CD14-positive monocyte (primary cell): ENCODE results near the gene LTBP1. TPM values are rescaled to one million over a fixed set of nuclear protein-coding genes. Genes with fewer than 3 reads are reported as not detected.

ENCODE experiments used
- DNase-seq, 3 donors: peaks; one replicate each; pipeline ENCODE4 v3.0.0-alpha.2; 2011 to 2022
- H2AFZ ChIP-seq: 2 replicates; pipeline ENCODE4 v1.6.0; 2012; ENCODE audit warnings: mild to moderate bottlenecking, low read depth, low read length, inconsistent platforms; ENCODE audit not compliant: insufficient read depth, poor library complexity, severe bottlenecking
- H3K27ac ChIP-seq, 2 donors: 1 replicate in 1 of 2; 2 replicates in 1 of 2; pipeline ENCODE4 v1.5.1; 2012 to 2013; ENCODE audit warnings: low read length in 2 of 2, control low read depth in 1 of 2, inconsistent platforms in 1 of 2, low read depth in 1 of 2, mild to moderate bottlenecking in 1 of 2
- H3K27me3 ChIP-seq, 2 donors: one replicate each; pipeline versions ENCODE4 v1.6.0 to v1.6.1; 2011 to 2013; ENCODE audit warnings: low read length in 2 of 2; ENCODE audit not compliant: control insufficient read depth in 2 of 2, insufficient read depth in 2 of 2
- H3K36me3 ChIP-seq, 2 donors: replicated peaks in 1 of 2; 1 replicate in 1 of 2; 2 replicates in 1 of 2; pipeline versions ENCODE4 v1.5.1 to v1.6.1; 2012 to 2013; ENCODE audit warnings: low read length in 2 of 2, control low read depth in 1 of 2, inconsistent platforms in 1 of 2, mild to moderate bottlenecking in 1 of 2; ENCODE audit not compliant: insufficient read depth in 2 of 2, control insufficient read depth in 1 of 2
- H3K4me1 ChIP-seq, 2 donors: 1 replicate in 1 of 2; 2 replicates in 1 of 2; pipeline versions ENCODE4 v1.5.1 to v1.6.1; 2012 to 2013; ENCODE audit warnings: low read length in 2 of 2, control low read depth in 1 of 2, inconsistent platforms in 1 of 2, mild to moderate bottlenecking in 1 of 2, moderate library complexity in 1 of 2; ENCODE audit not compliant: insufficient read depth in 2 of 2, control insufficient read depth in 1 of 2
- H3K4me2 ChIP-seq: replicated peaks from 2 replicates; pipeline ENCODE3; 2012; ENCODE audit warnings: low read length, moderate library complexity, mild to moderate bottlenecking; ENCODE audit not compliant: poor library complexity, severe bottlenecking; ENCODE audit errors: extremely low read depth
- H3K4me3 ChIP-seq, 3 experiments: fragments of 200-600 bp in 1 of 3; sonication (generic) in 1 of 3; replicated peaks in 1 of 3; 1 replicate in 2 of 3; 2 replicates in 1 of 3; pipeline ENCODE4 v1.5.1; 2011 to 2013; ENCODE audit warnings: low read length in 3 of 3, mild to moderate bottlenecking in 3 of 3, control low read depth in 2 of 3, low read depth in 2 of 3, inconsistent platforms in 1 of 3, moderate library complexity in 1 of 3
- H3K79me2 ChIP-seq: 2 replicates; pipeline ENCODE4 v1.6.0; 2012; ENCODE audit warnings: mild to moderate bottlenecking, control low read depth, inconsistent platforms, low read length, moderate library complexity; ENCODE audit not compliant: insufficient read depth
- H3K9ac ChIP-seq: 2 replicates; pipeline ENCODE4 v1.6.0; 2017; ENCODE audit warnings: low read length, mild to moderate bottlenecking; ENCODE audit not compliant: insufficient read depth, poor library complexity, severe bottlenecking
- H3K9me3 ChIP-seq, 2 donors: replicated peaks in 1 of 2; 1 replicate in 1 of 2; 2 replicates in 1 of 2; pipeline versions ENCODE4 v1.5.1 to v1.6.1; 2012 to 2013; ENCODE audit warnings: low read length in 2 of 2, control low read depth in 1 of 2; ENCODE audit not compliant: control insufficient read depth in 1 of 2, insufficient read depth in 1 of 2
- H4K20me1 ChIP-seq: 2 replicates; pipeline ENCODE4 v1.6.0; 2012; ENCODE audit warnings: mild to moderate bottlenecking, low read length, control low read depth, moderate library complexity; ENCODE audit not compliant: insufficient read depth
- H3K27ac Mint-ChIP-seq, 7 donors: one replicate each; pipeline ENCODE4 v1.8.0; 2020; ENCODE audit warnings: mild to moderate bottlenecking in 7 of 7, mixed read lengths in 7 of 7, moderate library complexity in 6 of 7, inconsistent platforms in 2 of 7
- H3K27me3 Mint-ChIP-seq, 3 donors: one replicate each; pipeline ENCODE4 v1.8.0; 2021 to 2022; ENCODE audit warnings: low read depth in 3 of 3, mild to moderate bottlenecking in 3 of 3, mixed read lengths in 3 of 3, moderate library complexity in 3 of 3, inconsistent platforms in 1 of 3
- H3K36me3 Mint-ChIP-seq, 2 donors: one replicate each; pipeline ENCODE4 v1.8.0; 2020; ENCODE audit warnings: mixed read lengths in 2 of 2, inconsistent platforms in 1 of 2, mild to moderate bottlenecking in 1 of 2
- H3K4me1 Mint-ChIP-seq: one replicate; pipeline ENCODE4 v1.8.0; 2020; ENCODE audit warnings: mild to moderate bottlenecking, mixed read lengths
- H3K4me3 Mint-ChIP-seq, 2 donors: one replicate each; pipeline ENCODE4 v1.8.0; 2020; ENCODE audit warnings: mild to moderate bottlenecking in 2 of 2, mixed read lengths in 2 of 2, moderate library complexity in 1 of 2
- H3K9me3 Mint-ChIP-seq, 7 donors: one replicate each; pipeline ENCODE4 v1.8.0; 2020 to 2022; ENCODE audit warnings: mixed read lengths in 7 of 7, mild to moderate bottlenecking in 6 of 7, moderate library complexity in 6 of 7, inconsistent platforms in 2 of 7
- CTCF ChIP-seq: fragments of 200-600 bp; IDR thresholded peaks from one replicate; pipeline ENCODE4 v1.8.0; 2022; ENCODE audit warnings: antibody characterized with exemption, mild to moderate bottlenecking
- WGBS: methylation state at CpG from one replicate; pipeline ENCODE4 v1.1.5; 2013; ENCODE audit warnings: missing lambda C conversion rate; ENCODE audit not compliant: insufficient coverage; 5-methylcytosine and 5-hydroxymethylcytosine counted together
- intact Hi-C, 2 donors: fragments of 100-400 bp; cut with micrococcal nuclease; formaldehyde crosslinking; loops; one replicate each; pipeline versions ENCODE4 v1.15.0 to v1.15.1; 2023
- polyA plus RNA-seq, 3 donors: library from polyadenylated mRNA; depleted of rRNA in 1 of 3; unstranded in 2 of 3; stranded (reverse) in 1 of 3; fragments of 300-500 nt in 2 of 3; fragments of >200 nt in 1 of 3; fragmentation: Illumina TruSeq in 2 of 3; gene quantifications; 1 replicate in 2 of 3; 2 replicates in 1 of 3; pipeline ENCODE4 v1.2.3, GENCODE V29; 2012 to 2021

LTBP1 gene
- polyA plus RNA-seq, 3 donors: 0.18 to 0.24 TPM; not detected in 1

GRCh38 chr2:33219850-33220275, 273.1 kb downstream of the LTBP1 start:
- H3K27ac ChIP-seq: no peak overlapping the region
- H3K4me3 Mint-ChIP-seq: no peak overlapping the region
- peaks cover 0 to 2% (median 1%) of the 10 kb centered on the region in 3 donors for H3K27me3 Mint-ChIP-seq
- no peaks in the 10 kb centered on the region for H4K20me1 ChIP-seq
- no peak overlapping the region for H3K27ac Mint-ChIP-seq
- TF ChIP-seq CTCF: no peak
- no peaks in the 10 kb centered on the region for H3K79me2 ChIP-seq
- WGBS: no CpG with 5 or more reads among the region's 2 CpGs
- H3K4me1 Mint-ChIP-seq: peaks cover 5% of the 10 kb centered on the region
- no peaks in the 10 kb centered on the region for H3K36me3 Mint-ChIP-seq
- H2AFZ ChIP-seq: no peak overlapping the region
- H3K4me2 ChIP-seq: no peak overlapping the region
- no peaks in the 10 kb centered on the region for H3K9me3 ChIP-seq
- H3K9ac ChIP-seq: no peak overlapping the region
- H3K9me3 Mint-ChIP-seq: no peaks in the 10 kb centered on the region
- H3K4me3 ChIP-seq: no peak overlapping the region
- H3K27me3 ChIP-seq: no peaks in the 10 kb centered on the region
- intact Hi-C loops: no loop called here
- DNase-seq: no peak
- H3K4me1 ChIP-seq: no peaks in the 10 kb centered on the region
- H3K36me3 ChIP-seq: no peaks in the 10 kb centered on the region

GRCh38 chr2:33220533-33220932, 273.8 kb downstream of the LTBP1 start:
- no peak for DNase-seq
- TF ChIP-seq CTCF: no peak
- Mint-ChIP-seq H3K9me3 (peaks cover 0 to 1% (median 0%) of the 10 kb centered on the region in 7 donors), H3K27ac (no peak overlapping the region), H3K27me3 (peaks cover 0 to 2% (median 1%) of the 10 kb centered on the region in 3 donors), H3K36me3 (no peaks in the 10 kb centered on the region), H3K4me3 (no peak overlapping the region), H3K4me1 (peaks cover 5% of the 10 kb centered on the region)
- no peaks in the 10 kb centered on the region for H3K36me3 ChIP-seq
- no peak overlapping the region for H3K9ac ChIP-seq
- H3K4me1 ChIP-seq: no peaks in the 10 kb centered on the region
- no peaks in the 10 kb centered on the region for H3K27me3 ChIP-seq
- no CpG with 5 or more reads among the region's 3 CpGs for WGBS
- H3K27ac ChIP-seq: no peak overlapping the region
- intact Hi-C loops: no loop called here
- no peaks in the 10 kb centered on the region for H4K20me1 ChIP-seq
- no peaks in the 10 kb centered on the region for H3K79me2 ChIP-seq
- no peak overlapping the region for H3K4me3 ChIP-seq
- H3K9me3 ChIP-seq: no peaks in the 10 kb centered on the region
- no peak overlapping the region for H3K4me2 ChIP-seq
- H2AFZ ChIP-seq: no peak overlapping the region
